D721Med (cell line): Measurements from ENCODE around the gene CAPN13.

Source experiments
- DNase-seq: peaks from one replicate; pipeline ENCODE4 v3.0.0; 2011; ENCODE audit warnings: low spot score; ENCODE audit not compliant: insufficient read length
- FAIRE-seq: peaks from 2 replicates; lab custom pipeline; 2011; peaks lifted over from hg19 to GRCh38; lab: Jason Lieb, UNC
- CTCF ChIP-seq: IDR thresholded peaks from 2 replicates; pipeline ENCODE4 v1.5.1; 2012; ENCODE audit warnings: mild to moderate bottlenecking, control low read depth; ENCODE audit not compliant: insufficient read depth; ENCODE audit errors: missing control alignments

CAPN13 gene

GRCh38 chr2:30686669-30687068, 120.6 kb downstream of the CAPN13 start:
- FAIRE-seq: no peak

DNA sequence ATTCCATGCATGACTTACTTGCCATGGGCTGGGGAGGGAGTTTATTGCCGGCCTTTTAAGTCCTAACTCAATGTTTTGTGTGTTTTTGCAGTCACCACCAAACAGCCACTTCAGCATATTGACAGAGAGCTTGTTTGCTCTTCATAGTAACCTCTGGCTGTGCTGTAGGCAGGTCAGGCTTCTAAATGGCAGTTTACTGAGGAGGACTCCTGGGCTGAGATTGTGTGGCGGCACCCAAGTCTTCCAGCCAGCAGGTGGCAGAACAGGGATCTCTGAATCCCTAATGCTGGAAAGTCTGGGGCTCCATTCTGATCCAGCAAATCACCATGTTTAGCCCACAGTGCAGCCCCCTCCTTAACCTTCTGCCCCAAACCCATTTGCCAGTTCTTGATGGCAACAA, 121.2 kb downstream of the CAPN13 start:
- DNase-seq (no peak), FAIRE-seq (no peak)
- TF ChIP-seq CTCF: no peak

More at GRCh38 chr2:30686669-30687068, 120.6 kb downstream of the CAPN13 start:
- no peak for DNase-seq
- no peak for TF ChIP-seq CTCF

GRCh38 chr2:30684996-30685395, 122.2 kb downstream of the CAPN13 start:
- no peak for TF ChIP-seq CTCF
- no peak for DNase-seq
- no peak for FAIRE-seq

GRCh38 chr2:30684516-30684915, 122.7 kb downstream of the CAPN13 start:
- DNase-seq (no peak), FAIRE-seq (no peak)
- no peak for TF ChIP-seq CTCF

- no peak for FAIRE-seq
- no peak for DNase-seq
- no peak for TF ChIP-seq CTCF
Measured at GRCh38 chr2:30684026-30684425, 123.2 kb downstream of the CAPN13 start.

GRCh38 chr2:30683236-30683956, 123.8 kb downstream of the CAPN13 start:
- TF ChIP-seq CTCF: no peak
- no peak for DNase-seq
- FAIRE-seq: no peak

- FAIRE-seq (no peak), DNase-seq (no peak)
- no peak for TF ChIP-seq CTCF
Measured at GRCh38 chr2:30681022-30681421, 126.2 kb downstream of the CAPN13 start.
